ENCODE measurements around the gene EML3.
"Not testable (repeated sequence)": the region's sequence is repeated elsewhere in the genome, so short reads cannot be mapped to it uniquely, and the experiment has no call there.

The EML3 gene

DNA sequence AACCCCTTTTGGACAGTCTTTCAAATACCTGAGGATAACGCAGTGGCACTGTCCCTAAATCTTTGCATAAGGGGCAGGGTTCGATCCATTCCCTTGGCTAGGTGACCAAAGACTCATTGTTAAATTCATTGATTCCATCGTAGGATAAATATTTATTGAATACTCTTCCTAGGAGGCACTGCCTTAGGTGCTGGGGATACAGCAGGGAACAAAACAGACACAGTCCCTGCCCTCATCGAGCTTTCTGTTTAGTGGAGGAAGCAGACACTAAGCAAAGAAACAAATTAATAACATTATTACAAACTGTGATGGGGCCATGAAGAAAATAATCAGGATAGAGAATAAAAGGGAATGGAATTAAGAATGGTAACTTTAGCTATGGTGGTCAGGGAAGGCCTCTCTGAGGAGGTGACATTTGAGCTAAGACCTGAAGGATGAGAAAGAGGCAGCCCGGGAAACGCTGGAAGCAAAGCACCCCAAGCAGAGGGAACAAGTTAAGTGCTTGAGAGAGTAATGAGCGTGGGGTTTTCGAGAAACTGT is 8.5 kb upstream of the EML3 start:
- no peak for DNase-seq

- not testable (repeated sequence) for DNase-seq
Measured at GRCh38 chr11:62616957-62617356, 4.4 kb upstream of the EML3 start.

- no peak for DNase-seq
Measured at GRCh38 chr11:62615521-62615920, 2.9 kb upstream of the EML3 start.

DNA sequence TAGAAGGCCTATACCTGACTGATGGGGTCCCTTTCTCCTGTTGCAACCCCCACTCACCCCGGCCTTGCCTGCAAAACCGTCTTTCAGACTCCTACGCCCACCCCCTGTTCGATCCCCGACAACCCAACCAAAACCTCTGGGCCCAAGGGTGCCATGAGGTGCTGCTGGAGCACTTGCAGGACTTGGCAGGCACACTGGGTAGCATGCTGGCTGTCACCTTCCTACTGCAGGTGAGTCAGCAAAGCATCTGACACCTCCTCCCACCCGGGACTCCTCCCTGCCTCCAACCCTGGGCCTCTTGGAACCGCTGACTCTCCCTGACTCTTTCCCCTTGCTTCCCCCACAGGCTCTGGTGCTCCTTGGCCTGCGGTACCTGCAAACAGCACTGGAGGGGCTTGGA is 1.7 kb upstream of the EML3 start:
- no peak for DNase-seq

GRCh38 chr11:62613291-62613778 is 760 bp upstream of the EML3 start:
- DNase-seq, result no peak

DNA sequence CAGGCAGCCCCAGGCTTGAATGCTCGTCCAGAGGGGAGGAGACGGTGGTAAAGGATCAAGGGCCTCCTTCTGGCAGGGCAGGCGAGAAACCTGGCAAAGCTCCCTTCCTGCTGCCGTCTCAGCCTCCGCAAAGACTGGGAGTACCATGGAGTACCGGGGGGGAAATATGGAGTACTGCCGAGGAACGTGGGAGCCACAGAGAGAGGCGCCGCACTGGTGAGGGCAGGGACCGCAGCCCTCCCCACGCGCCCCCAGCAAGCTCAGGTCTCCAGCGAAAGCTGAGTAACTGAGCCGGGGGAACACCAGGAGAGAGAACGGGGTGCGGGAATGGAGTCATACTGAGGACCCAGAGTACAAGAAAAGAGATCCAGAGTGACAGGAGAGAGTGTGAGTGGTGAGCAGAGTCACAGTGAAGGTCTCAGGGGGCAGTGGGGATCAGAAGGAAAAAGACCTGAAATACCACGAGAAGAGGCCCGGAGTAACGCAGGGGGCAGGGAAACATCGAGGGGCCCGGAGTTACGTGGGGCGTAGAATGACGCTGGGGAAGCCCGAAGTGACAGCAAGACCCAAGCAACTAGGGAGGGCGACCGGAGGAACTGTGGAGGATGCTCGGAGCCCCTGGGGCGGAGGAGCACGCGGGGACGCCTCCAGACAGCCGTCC is 740 bp downstream of the EML3 start:
- DNase-seq, result no peak

DNA sequence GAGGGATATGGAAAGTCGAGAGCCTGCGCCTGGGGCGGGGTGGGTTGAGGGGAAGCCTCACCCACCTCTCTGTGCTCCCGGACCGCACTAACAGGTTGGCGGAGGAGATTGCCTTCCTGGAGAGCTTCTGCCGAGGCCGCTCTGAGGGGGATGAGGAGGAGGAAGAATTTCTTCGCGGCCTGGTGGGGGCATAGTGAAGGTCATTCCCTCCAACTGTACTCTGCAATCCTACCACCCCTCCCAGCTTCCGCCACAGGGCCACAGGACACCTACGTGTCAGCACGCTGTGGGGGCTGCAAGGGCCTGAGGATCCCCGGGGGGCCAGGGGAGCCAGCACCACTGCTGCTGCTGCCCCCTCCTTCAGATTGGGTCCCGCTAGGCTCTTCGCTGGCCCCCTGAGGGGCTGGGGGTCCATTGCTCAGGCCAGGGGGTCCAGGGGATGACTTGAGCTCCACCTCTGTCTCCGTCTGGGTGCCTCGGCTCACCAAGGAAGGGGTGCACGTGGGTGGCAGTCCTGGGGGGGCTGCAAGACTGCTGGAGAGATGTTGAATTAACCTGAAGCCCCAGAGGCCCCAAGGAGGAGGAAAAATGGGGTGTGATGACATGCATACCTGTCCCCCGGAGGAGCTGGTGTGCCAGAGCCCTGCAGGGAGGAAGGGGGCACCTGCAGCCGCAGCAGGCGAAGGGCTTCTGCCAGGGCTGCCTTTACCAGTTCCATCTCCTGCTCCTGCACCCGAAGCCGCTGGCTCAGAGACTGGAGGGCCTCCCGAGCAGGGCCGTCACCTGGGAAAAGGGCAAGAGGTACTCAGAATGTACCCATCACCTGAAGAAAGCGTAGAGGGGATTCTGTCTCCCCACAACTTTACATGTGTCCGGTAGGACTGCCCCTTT is 1.5 kb downstream of the EML3 start:
- DNase-seq, result no peak

DNA sequence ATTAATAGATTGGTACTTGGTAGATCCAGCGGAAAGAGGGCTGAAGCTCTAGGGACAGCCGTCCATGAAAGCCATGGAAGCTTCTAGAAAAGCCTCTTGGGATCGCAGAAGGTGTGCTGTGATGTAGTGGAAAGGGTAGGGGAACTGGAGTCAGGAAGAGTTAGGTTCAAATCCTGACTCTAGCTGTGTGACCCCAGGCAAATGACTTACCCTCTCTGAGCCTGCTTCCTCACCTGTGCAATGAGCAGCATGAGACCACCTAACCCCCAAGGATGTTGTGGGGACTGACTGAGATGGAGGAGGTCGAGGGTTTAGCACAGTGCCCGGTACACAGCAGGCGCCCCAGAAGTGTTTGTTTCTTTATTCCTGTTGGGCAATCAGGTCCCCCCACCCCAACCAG is 2.2 kb downstream of the EML3 start:
- no peak for DNase-seq

DNA sequence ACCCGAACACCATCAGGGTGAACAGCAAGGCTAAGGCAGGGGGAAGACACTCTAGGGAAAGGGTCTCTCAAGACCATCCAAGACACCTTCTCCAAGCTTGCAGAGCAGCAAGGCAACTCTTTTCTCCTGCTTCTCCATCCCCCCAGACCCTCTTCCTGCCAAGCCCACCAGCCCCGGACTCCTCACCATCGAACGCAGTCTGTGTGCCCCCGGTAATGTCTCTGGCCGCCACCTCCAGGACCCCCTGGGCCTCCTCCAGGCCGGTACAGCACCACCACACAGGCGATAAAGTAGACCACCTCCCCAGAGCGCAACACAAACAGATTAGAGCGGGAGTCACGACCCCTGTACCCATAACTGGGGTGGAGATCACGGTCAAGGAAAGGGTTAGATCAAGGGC is 3.8 kb downstream of the EML3 start:
- no peak for DNase-seq

- DNase-seq, result no peak
Measured at GRCh38 chr11:62607714-62608113, 4.9 kb downstream of the EML3 start.

DNA sequence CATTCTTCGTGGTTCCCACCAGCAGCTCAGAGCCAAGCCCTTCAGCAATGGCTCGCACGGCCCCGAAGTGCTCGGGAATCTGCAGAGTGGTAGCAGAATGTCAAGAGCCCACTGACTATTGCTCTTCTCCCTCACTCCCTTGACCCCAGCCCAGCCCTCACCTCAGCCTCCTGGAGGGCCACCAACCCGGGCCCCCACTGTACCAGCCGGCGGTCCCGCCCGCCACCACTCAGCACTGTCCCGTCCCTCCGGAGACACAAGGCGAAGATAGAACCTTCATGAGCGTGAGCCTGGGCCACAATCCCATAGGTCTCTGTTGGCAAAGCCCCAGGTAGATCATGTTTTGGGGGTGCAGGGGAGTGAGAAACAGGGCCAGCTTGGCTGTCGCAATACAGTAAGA is 6.7 kb downstream of the EML3 start:
- no peak for DNase-seq

- no peak for DNase-seq
Measured at GRCh38 chr11:62605467-62605866, 7.1 kb downstream of the EML3 start.

DNA sequence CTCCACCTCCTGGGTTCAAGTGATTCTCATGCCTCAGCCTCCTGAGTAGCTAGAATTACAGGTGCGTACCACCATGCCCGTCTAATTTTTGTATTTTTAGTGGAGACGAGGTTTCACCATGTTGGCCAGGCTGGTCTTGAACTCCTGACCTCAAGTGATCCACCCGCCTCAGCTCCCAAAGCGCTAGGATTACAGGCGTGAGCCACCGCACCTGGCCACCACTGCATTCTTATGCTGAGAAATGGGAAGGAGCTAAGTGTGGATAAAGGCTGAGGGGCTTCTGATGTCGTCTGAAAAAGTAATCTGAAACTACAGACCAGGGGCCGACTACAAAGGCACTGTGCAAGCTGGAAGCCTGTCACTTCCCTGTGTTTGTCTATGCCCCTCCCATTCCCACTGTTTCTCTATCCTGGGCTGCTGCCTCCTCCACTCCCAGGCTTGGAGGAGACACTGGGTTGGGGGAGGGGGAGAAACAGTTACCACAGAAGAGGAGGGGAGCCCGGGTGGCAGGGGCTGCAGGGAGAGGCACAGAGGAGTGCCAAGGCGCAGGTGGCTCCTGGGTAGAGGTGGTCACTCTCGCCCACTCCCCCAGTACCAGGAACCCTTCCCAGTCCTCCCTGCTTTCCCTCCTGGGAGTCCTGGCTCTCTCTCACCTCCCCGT is 8.0 kb downstream of the EML3 start:
- no peak for DNase-seq

DNA sequence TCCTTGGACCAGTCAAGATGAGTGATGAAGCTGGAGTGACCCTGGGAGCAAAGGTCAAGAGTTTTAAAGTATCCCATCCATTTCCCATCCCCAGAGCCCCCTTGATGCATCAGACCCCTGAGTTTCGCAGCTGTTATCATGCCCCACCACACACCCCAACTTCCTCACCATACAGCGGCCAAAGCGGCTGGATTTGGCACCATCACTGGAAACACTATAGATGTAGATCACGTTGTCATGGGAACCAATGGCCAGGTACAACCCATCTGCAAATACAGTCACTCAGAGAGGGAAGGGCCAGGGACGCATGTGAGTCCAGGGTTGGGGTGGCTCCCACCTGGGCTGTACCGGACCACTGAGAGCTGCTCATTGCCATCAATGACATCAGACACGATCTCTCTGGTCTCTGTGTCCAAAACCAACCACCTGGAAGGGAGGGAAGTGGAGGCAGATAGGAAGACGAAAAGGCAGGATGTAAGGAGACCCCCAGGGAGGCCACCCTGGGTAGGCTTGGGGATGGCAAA is 8.7 kb downstream of the EML3 start:
- DNase-seq, result no peak

GRCh38 chr11:62603072-62603408 is 9.5 kb downstream of the EML3 start:
- no peak for DNase-seq

DNA sequence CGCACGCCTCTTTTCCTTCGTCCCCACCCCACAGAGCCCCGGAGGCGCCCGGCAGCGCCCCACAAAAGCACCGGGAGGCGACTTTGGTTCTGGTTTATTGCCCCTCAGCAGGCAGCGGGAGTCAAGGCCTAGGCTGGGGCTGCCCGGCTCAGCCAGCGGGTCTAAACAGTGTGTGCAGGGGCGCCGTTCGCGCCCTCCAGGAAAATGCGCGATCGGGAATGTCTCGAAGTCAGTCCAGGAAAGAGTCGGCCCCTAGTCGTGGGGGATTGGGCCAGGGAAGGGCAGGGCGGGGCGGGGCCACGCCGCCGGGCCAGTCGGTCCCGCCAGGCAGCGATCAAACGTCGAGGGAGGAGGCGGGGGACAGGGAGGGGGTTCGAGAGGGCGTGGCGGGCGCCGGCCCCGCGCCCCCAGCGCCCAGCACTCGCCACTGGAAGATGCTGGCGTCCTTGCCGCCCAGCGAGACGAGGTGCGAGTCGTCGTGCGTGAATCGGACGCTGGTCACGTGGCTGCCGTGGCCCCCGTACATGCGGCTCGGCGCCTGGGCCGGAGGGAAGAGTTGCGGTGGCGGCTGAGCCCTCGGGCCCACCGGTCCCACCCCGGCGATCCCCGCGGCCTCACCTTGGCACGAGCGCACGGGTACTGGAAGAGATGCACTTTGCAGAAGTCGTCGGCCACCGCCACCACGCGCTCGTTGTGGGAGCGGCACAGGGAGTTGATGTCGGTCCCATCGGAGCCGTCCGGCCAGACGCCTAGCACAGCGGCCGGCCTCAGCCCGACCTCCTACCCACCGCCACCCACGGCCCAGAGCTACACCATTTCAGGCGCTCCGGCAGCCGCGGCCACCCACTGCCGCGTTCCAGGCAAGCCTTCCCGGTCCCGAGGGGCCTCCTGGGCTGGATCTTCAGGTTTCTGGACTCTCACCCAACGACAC is 10.2 kb downstream of the EML3 start:
- no peak for DNase-seq

DNA sequence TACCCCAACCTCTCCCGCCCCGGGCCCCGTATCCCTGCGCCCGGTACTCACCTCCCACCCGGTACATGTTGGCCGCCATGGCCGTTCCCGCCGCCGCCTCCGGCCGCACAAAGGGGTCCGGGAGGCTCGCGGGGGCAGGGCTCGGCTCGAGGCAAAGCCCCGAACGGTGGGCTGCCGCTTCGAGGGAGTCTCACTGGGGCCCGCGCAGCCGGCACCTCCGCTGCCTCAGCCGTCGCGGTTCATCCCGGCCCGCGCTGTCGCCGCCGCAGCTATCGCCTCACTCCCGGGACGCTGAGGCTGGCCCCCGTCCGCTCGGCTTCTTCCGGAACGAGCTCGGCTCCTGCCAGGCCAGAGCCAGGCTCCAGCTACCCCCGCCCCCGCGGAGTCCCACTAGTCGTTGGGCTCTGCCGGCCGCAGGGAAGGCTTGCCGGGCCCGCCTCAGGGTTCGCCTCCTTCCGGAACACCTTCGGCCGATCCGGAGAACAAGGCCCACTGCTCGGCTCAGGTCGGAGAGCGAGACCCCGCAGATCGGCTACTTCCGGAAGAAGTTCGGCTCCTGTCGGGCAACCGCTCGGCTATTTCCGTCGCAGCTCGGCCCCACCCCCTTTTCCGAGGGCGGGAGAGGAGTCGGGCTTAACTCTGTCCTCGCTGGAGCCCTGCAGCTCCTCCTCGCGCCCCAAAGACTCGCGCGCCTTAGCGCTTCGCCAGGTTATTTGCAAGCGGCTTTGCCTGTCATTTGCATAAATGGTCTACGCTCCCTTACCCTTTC is 11.0 kb downstream of the EML3 start, which contains the start of gene MTA2:
Gene MTA2, minus strand, starts transcription at position 494 of the 769 bp plus-strand sequence. Its CDS starts 415 bp downstream, at position 79.
- peak; percentile 95 for DNase-seq

GRCh38 chr11:62601122-62601371 is 11.5 kb downstream of the EML3 start:
- no peak for DNase-seq

GRCh38 chr11:62600367-62601121 is 12.0 kb downstream of the EML3 start:
- no peak for DNase-seq

- no peak for DNase-seq
Measured at GRCh38 chr11:62599901-62600300, 12.7 kb downstream of the EML3 start.
